AG04450 (cell line): ENCODE measurements around the gene GABRB1. TPM values are rescaled to one million over a fixed set of nuclear protein-coding genes. Genes with fewer than 3 reads are reported as not detected.

ENCODE experiments used
- CTCF ChIA-PET: fragments of 300-600, 350-600 bp; formaldehyde crosslinking; extraction: SDS; loops from one replicate; lab custom pipeline; 2022; ENCODE audit warnings: antibody characterized with exemption, inconsistent platforms; lab: Charles Lee
- POLR2A ChIA-PET: fragments of 350-600 bp; formaldehyde crosslinking; extraction: SDS; loops from one replicate; lab custom pipeline; 2021; ENCODE audit warnings: antibody characterized with exemption, inconsistent platforms; lab: Yijun Ruan, JAX
- DNase-seq: peaks from one replicate; pipeline ENCODE4 v3.0.0-alpha.2; 2011; ENCODE audit warnings: low read depth, low spot score
- H3K27ac ChIP-seq: one replicate; pipeline ENCODE4 v1.5.1; 2012; ENCODE audit warnings: low read depth, low read length, control low read depth
- H3K27me3 ChIP-seq: one replicate; pipeline ENCODE4 v1.6.0; 2012; ENCODE audit warnings: low read length; ENCODE audit not compliant: control insufficient read depth, insufficient read depth
- H3K4me3 ChIP-seq: 2 replicates; pipeline ENCODE4 v1.5.1; 2011; ENCODE audit warnings: mild to moderate bottlenecking, low read depth, low read length, control low read depth
- H3K9me3 ChIP-seq: 2 replicates; pipeline ENCODE4 v1.5.1; 2012; ENCODE audit warnings: low read length; ENCODE audit not compliant: control insufficient read depth, insufficient read depth
- polyA plus RNA-seq: library from polyadenylated mRNA; depleted of rRNA; stranded (reverse); fragments of >200 nt; gene quantifications from 2 replicates; pipeline ENCODE4 v1.2.3, GENCODE V29; 2011
- TF ChIP-seq, protein P1 (sequence below): IDR thresholded peaks from 2 replicates; pipeline ENCODE4 v1.5.1; 2011; ENCODE audit warnings: low read depth, low read length, control low read depth, inconsistent platforms

The GABRB1 gene
- polyA plus RNA-seq, 1 experiment = 8.1 TPM

DNA sequence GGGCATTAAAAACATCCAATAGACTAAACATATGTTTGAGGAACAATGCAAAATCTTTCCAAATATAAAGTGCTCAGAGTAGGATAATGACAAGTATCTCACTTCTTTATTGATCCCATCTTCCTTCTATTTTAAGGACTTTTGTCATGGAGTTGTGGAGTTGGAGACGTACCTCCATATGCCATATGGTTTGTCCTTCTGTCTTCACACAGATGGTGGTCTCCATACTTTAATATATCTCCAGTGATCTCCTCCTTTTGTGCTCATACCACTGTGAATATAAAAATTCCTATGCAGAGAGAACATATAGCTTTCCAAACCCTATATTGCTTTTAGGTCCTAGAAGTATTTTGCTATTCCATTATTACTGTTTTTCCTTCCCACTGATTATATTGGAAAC, 64.5 kb downstream of the GABRB1 start:
- ChIA-PET CTCF (no interaction called here), POLR2A (no interaction called here)
- Histone ChIP-seq H3K27ac (no peak overlapping the region), H3K27me3 (no peaks in the 10 kb centered on the region), H3K4me3 (no peak overlapping the region), H3K9me3 (no peaks in the 10 kb centered on the region)
- TF ChIP-seq, protein P1, sequence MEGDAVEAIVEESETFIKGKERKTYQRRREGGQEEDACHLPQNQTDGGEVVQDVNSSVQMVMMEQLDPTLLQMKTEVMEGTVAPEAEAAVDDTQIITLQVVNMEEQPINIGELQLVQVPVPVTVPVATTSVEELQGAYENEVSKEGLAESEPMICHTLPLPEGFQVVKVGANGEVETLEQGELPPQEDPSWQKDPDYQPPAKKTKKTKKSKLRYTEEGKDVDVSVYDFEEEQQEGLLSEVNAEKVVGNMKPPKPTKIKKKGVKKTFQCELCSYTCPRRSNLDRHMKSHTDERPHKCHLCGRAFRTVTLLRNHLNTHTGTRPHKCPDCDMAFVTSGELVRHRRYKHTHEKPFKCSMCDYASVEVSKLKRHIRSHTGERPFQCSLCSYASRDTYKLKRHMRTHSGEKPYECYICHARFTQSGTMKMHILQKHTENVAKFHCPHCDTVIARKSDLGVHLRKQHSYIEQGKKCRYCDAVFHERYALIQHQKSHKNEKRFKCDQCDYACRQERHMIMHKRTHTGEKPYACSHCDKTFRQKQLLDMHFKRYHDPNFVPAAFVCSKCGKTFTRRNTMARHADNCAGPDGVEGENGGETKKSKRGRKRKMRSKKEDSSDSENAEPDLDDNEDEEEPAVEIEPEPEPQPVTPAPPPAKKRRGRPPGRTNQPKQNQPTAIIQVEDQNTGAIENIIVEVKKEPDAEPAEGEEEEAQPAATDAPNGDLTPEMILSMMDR = no peak
- no peak for DNase-seq

DNA sequence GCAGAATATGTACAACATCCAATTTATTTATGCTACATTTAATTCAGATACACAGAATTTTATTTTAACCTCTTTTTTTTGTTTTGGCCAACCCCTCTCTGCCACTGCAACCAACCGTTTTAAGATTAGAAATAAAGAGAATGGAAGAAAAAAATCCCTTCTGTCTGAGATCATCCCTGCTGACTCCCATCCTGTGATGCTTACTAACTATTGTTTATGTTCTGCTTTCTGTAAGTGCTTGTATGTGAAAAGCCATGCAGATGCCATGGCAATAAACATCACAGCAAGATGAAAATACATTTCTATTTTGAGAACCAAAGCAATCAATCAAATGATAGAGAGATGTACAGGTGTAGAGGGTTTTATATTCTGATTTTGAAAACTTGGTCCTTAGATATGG, 70.1 kb downstream of the GABRB1 start:
- CTCF ChIA-PET = interaction anchor here (1.6 kb wide), 1 partner anchor 21 kb away, joined by 10 read pairs; no protein-coding TSS in a partner anchor
- no peak for DNase-seq
- POLR2A ChIA-PET = no interaction called here
- Histone ChIP-seq H3K9me3 (no peaks in the 10 kb centered on the region), H3K27me3 (no peaks in the 10 kb centered on the region), H3K27ac (no peak overlapping the region), H3K4me3 (no peak overlapping the region)
- TF ChIP-seq, protein P1 = no peak

DNA sequence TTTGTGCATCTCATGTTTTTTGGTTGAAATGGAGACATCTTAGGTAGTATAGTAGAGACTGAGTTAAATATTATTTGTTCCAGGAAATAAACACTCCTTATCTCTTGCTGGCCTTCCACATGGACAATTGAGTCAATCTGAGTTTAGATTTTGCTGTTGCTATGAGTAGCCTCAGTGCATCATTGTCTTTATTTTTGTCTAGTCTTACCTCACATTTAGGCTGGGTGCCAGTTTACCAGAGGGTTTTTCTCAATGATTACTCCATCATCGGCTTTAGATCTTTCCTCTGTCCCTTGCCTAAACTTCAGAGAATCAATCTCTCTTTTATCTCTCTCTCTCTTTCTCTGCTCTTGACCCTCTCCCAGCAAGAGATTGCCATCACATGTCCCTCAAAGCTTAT, 73.6 kb downstream of the GABRB1 start:
- Histone ChIP-seq H3K27ac (no peak overlapping the region), H3K9me3 (no peaks in the 10 kb centered on the region), H3K27me3 (no peaks in the 10 kb centered on the region), H3K4me3 (no peak overlapping the region)
- TF ChIP-seq, protein P1 = no peak
- DNase-seq = no peak
- CTCF ChIA-PET = interaction anchor here (0.8 to 1.0 kb wide), 2 partner anchors 17 to 73 kb away, joined by 3 to 4 read pairs; no protein-coding TSS in a partner anchor
- POLR2A ChIA-PET = interaction anchor here (0.6 kb wide), 1 partner anchor 15 kb away, joined by 3 read pairs; no protein-coding TSS in a partner anchor

DNA sequence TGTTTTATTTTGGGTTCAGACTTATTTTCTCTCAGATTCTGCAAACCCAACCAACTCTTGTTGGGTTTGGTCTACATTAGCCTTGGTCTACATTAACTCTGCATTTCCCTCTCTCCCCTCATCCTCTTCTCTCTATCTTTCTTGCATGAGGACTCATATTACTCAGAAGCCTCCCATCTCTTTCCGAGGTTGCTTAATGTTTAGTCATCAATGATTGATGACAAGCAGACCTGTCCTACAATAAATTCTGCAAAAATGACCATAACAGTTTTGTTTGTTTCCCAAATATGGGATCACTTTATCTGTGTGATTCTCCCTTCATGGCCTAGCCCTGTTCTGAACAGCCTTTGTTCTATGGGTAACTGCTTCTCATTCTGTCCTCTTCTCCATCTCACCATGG, 75.2 kb downstream of the GABRB1 start:
- no peak for DNase-seq
- POLR2A ChIA-PET = no interaction called here
- Histone ChIP-seq H3K9me3 (no peaks in the 10 kb centered on the region), H3K27ac (no peak overlapping the region), H3K4me3 (no peak overlapping the region), H3K27me3 (no peaks in the 10 kb centered on the region)
- CTCF ChIA-PET = interaction anchor here (6.4 kb wide), 1 partner anchor 15 kb away, joined by 72 read pairs; no protein-coding TSS in a partner anchor
- TF ChIP-seq, protein P1 = no peak

DNA sequence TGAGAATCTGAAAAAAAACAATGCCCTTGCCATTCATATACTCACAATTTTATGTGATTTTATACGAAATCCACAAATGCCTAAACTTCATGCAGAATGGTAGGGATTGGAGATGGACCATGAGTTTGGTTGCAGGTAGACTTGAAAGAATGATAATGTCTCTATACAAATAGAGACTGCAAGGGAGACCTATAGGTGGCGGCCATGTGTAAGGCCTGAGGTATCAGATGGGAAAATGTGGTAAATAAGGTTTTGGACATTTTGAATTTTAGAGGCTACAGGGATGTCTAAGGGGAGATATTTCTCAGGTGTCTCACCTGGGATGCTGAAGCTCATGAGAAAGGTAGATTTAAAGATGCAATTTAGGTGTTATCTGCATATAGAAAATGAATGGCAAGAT, 78.0 kb downstream of the GABRB1 start:
- TF ChIP-seq, protein P1 = no peak
- CTCF ChIA-PET = interaction anchor here (1.1 to 6.4 kb wide), 2 partner anchors 12 to 24 kb away, joined by 3 to 72 read pairs; no protein-coding TSS in a partner anchor
- no peak overlapping the region for H3K4me3 ChIP-seq
- H3K27me3 ChIP-seq = no peaks in the 10 kb centered on the region
- DNase-seq = no peak
- POLR2A ChIA-PET = no interaction called here
- H3K9me3 ChIP-seq = no peaks in the 10 kb centered on the region
- no peak overlapping the region for H3K27ac ChIP-seq
